ENCODE data around the gene STUM.

- TF ChIP-seq CTCF (IDR thresholded peaks at IDR 0.05; ENCODE audit: borderline replicate concordance, extremely low read depth, low read length, poor library complexity, severe bottlenecking) (peak; percentile 49), EZH2 (IDR thresholded peaks at IDR 0.05; ENCODE audit: borderline replicate concordance, low read depth, low read length, severe bottlenecking) (no peak)
Observed at GRCh38 chr1:226569879-226570547, 21.4 kb downstream of the STUM start.

Data from DND-41 (cell line).